HL-60 (cell line): ENCODE data around the gene SLC16A6.

Source experiments
- DNase-seq, 2 experiments: peaks; one replicate each; pipeline ENCODE4 v3.0.0-alpha.2; 2010 to 2020; ENCODE audit warnings: low read depth in 1 of 2, low spot score in 1 of 2
- H3K27ac ChIP-seq: fragments of 250-450 bp; sonication (Bioruptor Pico); replicated peaks from 2 replicates; pipeline ENCODE4 v1.5.1; 2020; ENCODE audit warnings: mild to moderate bottlenecking, moderate library complexity
- H3K27me3 ChIP-seq: fragments of 250-450 bp; sonication (Bioruptor Pico); 2 replicates; pipeline ENCODE4 v1.5.1; 2021; ENCODE audit warnings: mild to moderate bottlenecking, moderate library complexity; ENCODE audit not compliant: insufficient read depth, poor library complexity, severe bottlenecking
- H3K4me3 ChIP-seq: replicated peaks from 2 replicates; pipeline ENCODE4 v1.5.1; 2011; ENCODE audit warnings: mild to moderate bottlenecking, control low read depth, low read length; ENCODE audit not compliant: insufficient read depth
- CTCF ChIP-seq: IDR thresholded peaks from one replicate; pipeline ENCODE4 v1.5.1; 2011; ENCODE audit warnings: low read length, control low read depth, inconsistent platforms; ENCODE audit not compliant: insufficient read depth
- GABPA ChIP-seq: IDR thresholded peaks from 2 replicates; pipeline ENCODE4 v1.6.1; 2012; ENCODE audit warnings: low read depth
- POLR2AphosphoS5 ChIP-seq: IDR thresholded peaks from 2 replicates; pipeline ENCODE4 v1.6.1; 2012; ENCODE audit warnings: low read depth
- REST ChIP-seq: IDR thresholded peaks from 2 replicates; pipeline ENCODE4 v1.6.1; 2012; ENCODE audit warnings: low read depth; ENCODE audit not compliant: insufficient replicate concordance
- SPI1 ChIP-seq: IDR thresholded peaks from 2 replicates; pipeline ENCODE4 v1.6.1; 2012; ENCODE audit warnings: low read depth, mild to moderate bottlenecking, borderline replicate concordance

SLC16A6 gene

GRCh38 chr17:68328676-68329075 is 37.7 kb upstream of the SLC16A6 start:
- TF ChIP-seq SPI1 (no peak), POLR2AphosphoS5 (no peak), REST (no peak), CTCF (no peak), GABPA (no peak)
- H3K4me3 ChIP-seq = no peak overlapping the region
- no peak for DNase-seq
- H3K27me3 ChIP-seq = no peaks in the 10 kb centered on the region
- H3K27ac ChIP-seq = no peak overlapping the region

- DNase-seq = no peak
- no peak for TF ChIP-seq POLR2AphosphoS5
- no peak for TF ChIP-seq GABPA
- no peak for TF ChIP-seq SPI1
- TF ChIP-seq CTCF = no peak
- TF ChIP-seq REST = no peak
- Histone ChIP-seq H3K27ac (no peak overlapping the region), H3K4me3 (no peak overlapping the region), H3K27me3 (no peaks in the 10 kb centered on the region)
Measured at GRCh38 chr17:68327823-68328557, 37.1 kb upstream of the SLC16A6 start.

- Histone ChIP-seq H3K27ac (no peak overlapping the region), H3K27me3 (no peaks in the 10 kb centered on the region), H3K4me3 (no peak overlapping the region)
- DNase-seq = no peak
- TF ChIP-seq REST (no peak), CTCF (no peak), POLR2AphosphoS5 (no peak), GABPA (no peak), SPI1 (no peak)
Measured at GRCh38 chr17:68326681-68327080, 35.8 kb upstream of the SLC16A6 start.
